DMS53 (cell line): Measurements from ENCODE around the gene SPATS2L.

Experiments used
- DNase-seq: peaks from one replicate; lab custom pipeline; 2025; lab: John Stamatoyannopoulos, UW

The SPATS2L gene

GRCh38 chr2:200467806-200468681, 161.6 kb downstream of the SPATS2L start:
- DNase-seq, result no peak

GRCh38 chr2:200469708-200470211, 163.3 kb downstream of the SPATS2L start:
- DNase-seq, result no peak

GRCh38 chr2:200470230-200470629, 163.7 kb downstream of the SPATS2L start:
- no peak for DNase-seq

GRCh38 chr2:200471324-200471848, 164.9 kb downstream of the SPATS2L start:
- peak; percentile 57 for DNase-seq

GRCh38 chr2:200471928-200472645, 165.6 kb downstream of the SPATS2L start:
- no peak for DNase-seq

- DNase-seq, result no peak
Observed at GRCh38 chr2:200472853-200473464, 166.5 kb downstream of the SPATS2L start.

GRCh38 chr2:200475795-200476194, 169.3 kb downstream of the SPATS2L start:
- DNase-seq, result no peak

GRCh38 chr2:200476836-200477235, 170.3 kb downstream of the SPATS2L start:
- DNase-seq, result no peak

- no peak for DNase-seq
Observed at GRCh38 chr2:200477667-200478131, 171.2 kb downstream of the SPATS2L start.

- DNase-seq, result no peak
Observed at GRCh38 chr2:200479692-200480265, 173.3 kb downstream of the SPATS2L start.

GRCh38 chr2:200482194-200482593, 175.7 kb downstream of the SPATS2L start:
- peak; percentile 10 for DNase-seq

- peak; percentile 75 for DNase-seq
Observed at GRCh38 chr2:200483729-200484198, 177.3 kb downstream of the SPATS2L start.

GRCh38 chr2:200484934-200485333, 178.4 kb downstream of the SPATS2L start:
- DNase-seq, result no peak

- no peak for DNase-seq
Observed at GRCh38 chr2:200486529-200486928, 180.0 kb downstream of the SPATS2L start.

GRCh38 chr2:200488169-200488568, 181.7 kb downstream of the SPATS2L start:
- no peak for DNase-seq

- no peak for DNase-seq
Observed at GRCh38 chr2:200490001-200490400, 183.5 kb downstream of the SPATS2L start.

- no peak for DNase-seq
Observed at GRCh38 chr2:200492656-200493055, 186.2 kb downstream of the SPATS2L start.

GRCh38 chr2:200494048-200494447, 187.6 kb downstream of the SPATS2L start:
- DNase-seq, result no peak

- no peak for DNase-seq
Observed at GRCh38 chr2:200496696-200497095, 190.2 kb downstream of the SPATS2L start.

GRCh38 chr2:200498402-200499162, 192.1 kb downstream of the SPATS2L start:
- no peak for DNase-seq

- DNase-seq, result no peak
Observed at GRCh38 chr2:200502196-200502595, 195.7 kb downstream of the SPATS2L start.
